GM21367 (cell line): ENCODE data around the gene CSK.

Experiments used
- ATAC-seq: cut with Tn5 transposase; IDR thresholded peaks from one replicate; pipeline ENCODE4 v1.9.1; 2021; ENCODE audit not compliant: unreplicated experiment

CSK gene

GRCh38 chr15:74799856-74800558, 18.1 kb downstream of the CSK start:
- ATAC-seq = no peak

GRCh38 chr15:74800559-74801094, 18.7 kb downstream of the CSK start:
- ATAC-seq = no peak

- ATAC-seq = no peak
Observed at GRCh38 chr15:74801311-74801997, 19.6 kb downstream of the CSK start.

- no peak for ATAC-seq
Observed at GRCh38 chr15:74802290-74802689, 20.4 kb downstream of the CSK start.

- ATAC-seq = no peak
Observed at GRCh38 chr15:74802862-74803447, 21.1 kb downstream of the CSK start.

GRCh38 chr15:74804935-74805334, 23.1 kb downstream of the CSK start:
- ATAC-seq = no peak

GRCh38 chr15:74807282-74807681, 25.4 kb downstream of the CSK start:
- no peak for ATAC-seq

GRCh38 chr15:74808078-74808839, 26.4 kb downstream of the CSK start:
- no peak for ATAC-seq

- no peak for ATAC-seq
Observed at GRCh38 chr15:74808840-74809229, 27.0 kb downstream of the CSK start.

GRCh38 chr15:74809242-74809641, 27.4 kb downstream of the CSK start:
- no peak for ATAC-seq

- no peak for ATAC-seq
Observed at GRCh38 chr15:74809956-74810355, 28.1 kb downstream of the CSK start.

GRCh38 chr15:74812533-74812932, 30.7 kb downstream of the CSK start, which contains the start of gene LMAN1L:
Gene LMAN1L, plus strand, starts transcription at chr15:74812835. Its CDS starts 20 bp downstream, at chr15:74812855.
- ATAC-seq = no peak

- no peak for ATAC-seq
Observed at GRCh38 chr15:74815121-74815934, 33.4 kb downstream of the CSK start.

- no peak for ATAC-seq
Observed at GRCh38 chr15:74815961-74816360, 34.1 kb downstream of the CSK start.

- ATAC-seq = no peak
Observed at GRCh38 chr15:74816624-74817369, 34.9 kb downstream of the CSK start.

- no peak for ATAC-seq
Observed at GRCh38 chr15:74817370-74817737, 35.5 kb downstream of the CSK start.

GRCh38 chr15:74820056-74820455, 38.2 kb downstream of the CSK start:
- no peak for ATAC-seq

- peak; percentile 56 for ATAC-seq
Observed at GRCh38 chr15:74821091-74821789, 39.4 kb downstream of the CSK start.

- no peak for ATAC-seq
Observed at GRCh38 chr15:74821790-74822158, 39.9 kb downstream of the CSK start.
